Measurements from ENCODE around the gene SPEM3. TPM values are rescaled to one million over a fixed set of nuclear protein-coding genes. Genes with fewer than 3 reads are reported as not detected.
A peak's percentile ranks its signal among the peaks of the same experiment; 100 is the strongest.

SPEM3 gene
- total RNA-seq, 1 experiment from 2014 or later, result not detected

DNA sequence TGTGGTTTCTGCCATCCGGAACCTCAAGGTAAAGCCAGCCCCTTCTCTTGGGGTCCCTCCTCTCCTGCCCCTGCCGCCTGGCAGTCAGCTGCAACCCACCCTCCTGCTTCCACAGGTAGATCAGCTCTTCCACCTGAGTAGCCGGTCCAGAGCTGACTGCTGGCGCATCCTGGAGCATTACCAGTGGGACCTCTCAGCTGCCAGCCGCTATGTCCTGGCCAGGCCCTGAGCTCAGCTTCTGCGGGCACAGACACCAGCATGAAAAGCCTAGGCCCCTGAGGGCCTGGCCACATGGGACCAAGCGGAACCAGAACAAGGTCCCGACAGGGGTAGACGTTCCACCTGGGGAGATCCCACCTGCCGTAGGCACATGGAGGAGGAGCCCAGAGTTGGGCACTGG, 39.8 kb upstream of the SPEM3 start:
- H3K9me3 Mint-ChIP-seq (ENCODE audit: unreplicated experiment), result no peaks in the 10 kb centered on the region
- H3K36me3 Mint-ChIP-seq (ENCODE audit: insufficient read depth, unreplicated experiment), result peaks cover 50% of the 10 kb centered on the region

DNA sequence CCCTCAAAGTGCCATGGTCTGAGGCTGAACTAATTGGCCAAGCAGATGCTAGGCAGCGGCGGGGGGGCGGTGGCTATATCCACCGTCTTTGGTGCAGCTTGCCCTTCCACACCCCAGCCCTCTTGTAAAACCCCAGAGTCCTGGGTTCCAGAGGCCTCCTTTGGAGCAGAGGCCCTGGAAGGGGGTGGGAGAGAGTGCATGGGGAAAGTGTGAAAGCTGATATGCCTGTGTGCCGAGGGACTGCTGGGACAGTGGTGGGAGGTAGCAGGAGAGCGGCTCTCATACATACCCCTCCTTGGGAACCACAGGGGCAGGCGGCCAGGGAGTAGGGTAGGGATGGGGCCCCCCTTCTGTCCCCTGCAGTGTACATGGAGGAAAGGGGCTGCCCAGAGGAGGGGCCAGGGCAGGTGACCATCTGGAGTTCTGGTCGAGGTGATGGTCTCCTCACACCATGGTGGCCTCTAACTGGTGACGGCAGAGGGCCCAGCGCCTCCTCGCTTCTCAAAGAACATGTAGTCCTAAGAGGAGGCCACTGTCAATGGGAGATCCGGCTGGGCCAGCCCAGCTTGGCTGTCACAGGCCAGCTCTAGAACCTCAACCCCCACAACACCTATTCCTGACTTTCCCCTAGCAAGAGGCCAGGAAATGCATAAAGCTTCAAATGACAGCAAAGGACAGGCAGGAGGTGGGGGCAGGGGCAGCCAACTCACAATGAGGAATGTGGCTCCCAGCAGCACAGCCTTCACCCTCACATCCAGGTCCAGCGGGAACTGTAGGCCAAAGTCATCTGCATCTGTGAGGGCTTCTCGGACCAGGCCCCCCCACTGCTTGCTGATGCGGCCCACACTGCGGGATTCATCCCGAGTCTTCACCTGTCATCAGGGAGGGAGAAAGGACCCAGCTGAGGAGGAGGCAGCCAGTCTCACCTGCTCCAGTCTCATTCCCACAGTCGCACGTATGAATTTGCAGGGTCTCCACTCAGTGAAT, 38.4 kb upstream of the SPEM3 start:
- Mint-ChIP-seq H3K27me3 (ENCODE audit: insufficient read depth, unreplicated experiment) (no peaks in the 10 kb centered on the region), H3K4me3 (ENCODE audit: unreplicated experiment) (no peak overlapping the region), H3K4me1 (ENCODE audit: insufficient read depth, unreplicated experiment) (peaks cover 5% of the 10 kb centered on the region), H3K27ac (ENCODE audit: low read depth, unreplicated experiment) (no peak overlapping the region), H3K36me3 (ENCODE audit: insufficient read depth, unreplicated experiment) (peaks cover 50% of the 10 kb centered on the region), H3K9me3 (ENCODE audit: unreplicated experiment) (no peaks in the 10 kb centered on the region)
- BruUV-seq (replicated peaks), result TSS peak; percentile 48
- no peak for DNase-seq (ENCODE audit: unreplicated experiment)
- CTCF ChIA-PET, result interaction anchor here (0.5 to 0.8 kb wide), 3 partner anchors 118 to 869 kb away, joined by 3 to 4 read pairs (median 3); no protein-coding TSS in a partner anchor
- intact Hi-C loops (cut with micrococcal nuclease), result no loop called here
- TF ChIP-seq, protein P1, sequence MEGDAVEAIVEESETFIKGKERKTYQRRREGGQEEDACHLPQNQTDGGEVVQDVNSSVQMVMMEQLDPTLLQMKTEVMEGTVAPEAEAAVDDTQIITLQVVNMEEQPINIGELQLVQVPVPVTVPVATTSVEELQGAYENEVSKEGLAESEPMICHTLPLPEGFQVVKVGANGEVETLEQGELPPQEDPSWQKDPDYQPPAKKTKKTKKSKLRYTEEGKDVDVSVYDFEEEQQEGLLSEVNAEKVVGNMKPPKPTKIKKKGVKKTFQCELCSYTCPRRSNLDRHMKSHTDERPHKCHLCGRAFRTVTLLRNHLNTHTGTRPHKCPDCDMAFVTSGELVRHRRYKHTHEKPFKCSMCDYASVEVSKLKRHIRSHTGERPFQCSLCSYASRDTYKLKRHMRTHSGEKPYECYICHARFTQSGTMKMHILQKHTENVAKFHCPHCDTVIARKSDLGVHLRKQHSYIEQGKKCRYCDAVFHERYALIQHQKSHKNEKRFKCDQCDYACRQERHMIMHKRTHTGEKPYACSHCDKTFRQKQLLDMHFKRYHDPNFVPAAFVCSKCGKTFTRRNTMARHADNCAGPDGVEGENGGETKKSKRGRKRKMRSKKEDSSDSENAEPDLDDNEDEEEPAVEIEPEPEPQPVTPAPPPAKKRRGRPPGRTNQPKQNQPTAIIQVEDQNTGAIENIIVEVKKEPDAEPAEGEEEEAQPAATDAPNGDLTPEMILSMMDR (IDR thresholded peaks at IDR 0.05; ENCODE audit: unreplicated experiment), result no peak
- POLR2A ChIA-PET, result interaction anchor here (0.6 to 1.2 kb wide), 5 partner anchors 8 to 167 kb away, joined by 3 to 5 read pairs (median 3); partner anchors contain the start of gene TNK1

More for the DNA sequence above, 39.8 kb upstream of the SPEM3 start:
- intact Hi-C loops (cut with micrococcal nuclease), result no loop called here
- no TSS peak for BruUV-seq (replicated peaks)
- H3K4me3 Mint-ChIP-seq (ENCODE audit: unreplicated experiment), result no peak overlapping the region
- CTCF ChIA-PET, result interaction anchor here (0.6 to 1.2 kb wide), 4 partner anchors 29 to 73 kb away, joined by 3 to 4 read pairs (median 3); no protein-coding TSS in a partner anchor
- no peaks in the 10 kb centered on the region for H3K27me3 Mint-ChIP-seq (ENCODE audit: insufficient read depth, unreplicated experiment)
- DNase-seq (ENCODE audit: unreplicated experiment), result no peak
- TF ChIP-seq, protein P1 (IDR thresholded peaks at IDR 0.05; ENCODE audit: unreplicated experiment), result no peak
- no peak overlapping the region for H3K27ac Mint-ChIP-seq (ENCODE audit: low read depth, unreplicated experiment)
- POLR2A ChIA-PET, result interaction anchor here (1.2 to 1.6 kb wide), 2 partner anchors 11 to 165 kb away, joined by 3 to 4 read pairs; no protein-coding TSS in a partner anchor
- no peaks in the 10 kb centered on the region for H3K4me1 Mint-ChIP-seq (ENCODE audit: insufficient read depth, unreplicated experiment)

DNA sequence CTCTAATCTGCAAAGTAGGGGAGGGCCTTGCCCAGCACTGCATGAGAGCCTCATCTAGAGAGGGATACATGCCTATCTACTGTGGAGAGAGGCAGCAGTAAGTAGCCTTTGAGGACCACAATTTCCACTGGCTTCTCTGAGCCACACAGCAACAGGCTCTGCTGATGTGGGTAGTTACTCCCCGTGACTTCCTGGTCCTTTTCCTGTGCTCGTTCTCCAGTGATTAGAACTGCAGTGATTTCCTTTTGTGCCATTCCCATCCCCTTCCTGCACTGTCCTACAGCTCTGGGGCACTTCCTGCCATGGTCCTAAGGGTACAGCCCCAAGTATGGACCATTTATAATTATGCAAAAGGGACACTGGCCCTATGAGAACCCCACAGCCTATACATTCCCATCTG, 37.4 kb upstream of the SPEM3 start:
- no TSS peak for BruUV-seq (replicated peaks)
- no peak for DNase-seq (ENCODE audit: unreplicated experiment)
- H3K4me3 Mint-ChIP-seq (ENCODE audit: unreplicated experiment), result no peak overlapping the region
- no peaks in the 10 kb centered on the region for H3K27me3 Mint-ChIP-seq (ENCODE audit: insufficient read depth, unreplicated experiment)
- H3K9me3 Mint-ChIP-seq (ENCODE audit: unreplicated experiment), result no peaks in the 10 kb centered on the region
- H3K36me3 Mint-ChIP-seq (ENCODE audit: insufficient read depth, unreplicated experiment), result peaks cover 43% of the 10 kb centered on the region
- POLR2A ChIA-PET, result interaction anchor here (0.6 kb wide), 1 partner anchor 9 kb away, joined by 3 read pairs; no protein-coding TSS in a partner anchor
- intact Hi-C loops (cut with micrococcal nuclease), result no loop called here
- CTCF ChIA-PET, result no interaction called here
- TF ChIP-seq, protein P1 (IDR thresholded peaks at IDR 0.05; ENCODE audit: unreplicated experiment), result no peak
- H3K4me1 Mint-ChIP-seq (ENCODE audit: insufficient read depth, unreplicated experiment), result peaks cover 6% of the 10 kb centered on the region
- H3K27ac Mint-ChIP-seq (ENCODE audit: low read depth, unreplicated experiment), result no peak overlapping the region
